ENCODE data around the gene RITA1.

GRCh38 chr12:113200021-113200797, 14.7 kb downstream of the RITA1 start:
- no peak for TF ChIP-seq CTCF (IDR thresholded peaks at IDR 0.05)
- TF ChIP-seq POLR2A (IDR thresholded peaks at IDR 0.05): no peak
- no peak for TF ChIP-seq EP300 (IDR thresholded peaks at IDR 0.05)

All from ovary (tissue), 3 donors.